Measurements from ENCODE around the gene BAD.

Gene BAD

DNA sequence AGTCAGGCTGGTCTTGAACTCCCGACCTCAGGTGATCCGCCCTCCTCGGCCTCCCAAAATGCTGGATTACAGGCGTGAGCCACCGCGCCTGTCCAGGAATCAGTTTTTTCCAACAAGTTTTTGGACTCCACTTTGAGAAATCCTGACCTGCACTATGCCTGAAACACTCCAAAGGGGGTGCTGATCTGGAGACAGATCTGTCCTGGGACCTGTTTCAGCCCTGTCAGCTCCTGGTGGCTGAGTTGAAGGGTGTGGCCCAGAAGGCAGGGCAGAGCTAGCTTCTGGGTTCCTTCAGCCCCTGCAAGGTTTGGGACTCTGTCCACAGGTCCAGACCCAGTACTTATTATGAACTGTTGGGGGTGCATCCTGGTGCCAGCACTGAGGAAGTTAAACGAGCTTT is 52.9 kb downstream of the BAD start:
- no peak for ATAC-seq

GRCh38 chr11:64230985-64231365 is 53.5 kb downstream of the BAD start:
- no peak for ATAC-seq
- no peak for TF ChIP-seq ZC3H10 (CRISPR knock-in tag; IDR thresholded peaks at IDR 0.05)
- no peak for TF ChIP-seq OSR1 (CRISPR knock-in tag; IDR thresholded peaks at IDR 0.05)
- no peak for TF ChIP-seq ZNF8 (CRISPR knock-in tag; IDR thresholded peaks at IDR 0.05)
- no peak for TF ChIP-seq ZNF70 (CRISPR knock-in tag; IDR thresholded peaks at IDR 0.05)
- TF ChIP-seq ESRRG (CRISPR knock-in tag; IDR thresholded peaks at IDR 0.05): no peak
- TF ChIP-seq CSRNP3 (CRISPR knock-in tag; IDR thresholded peaks at IDR 0.05): no peak
- TF ChIP-seq, protein P1, sequence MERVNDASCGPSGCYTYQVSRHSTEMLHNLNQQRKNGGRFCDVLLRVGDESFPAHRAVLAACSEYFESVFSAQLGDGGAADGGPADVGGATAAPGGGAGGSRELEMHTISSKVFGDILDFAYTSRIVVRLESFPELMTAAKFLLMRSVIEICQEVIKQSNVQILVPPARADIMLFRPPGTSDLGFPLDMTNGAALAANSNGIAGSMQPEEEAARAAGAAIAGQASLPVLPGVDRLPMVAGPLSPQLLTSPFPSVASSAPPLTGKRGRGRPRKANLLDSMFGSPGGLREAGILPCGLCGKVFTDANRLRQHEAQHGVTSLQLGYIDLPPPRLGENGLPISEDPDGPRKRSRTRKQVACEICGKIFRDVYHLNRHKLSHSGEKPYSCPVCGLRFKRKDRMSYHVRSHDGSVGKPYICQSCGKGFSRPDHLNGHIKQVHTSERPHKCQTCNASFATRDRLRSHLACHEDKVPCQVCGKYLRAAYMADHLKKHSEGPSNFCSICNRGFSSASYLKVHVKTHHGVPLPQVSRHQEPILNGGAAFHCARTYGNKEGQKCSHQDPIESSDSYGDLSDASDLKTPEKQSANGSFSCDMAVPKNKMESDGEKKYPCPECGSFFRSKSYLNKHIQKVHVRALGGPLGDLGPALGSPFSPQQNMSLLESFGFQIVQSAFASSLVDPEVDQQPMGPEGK (CRISPR knock-in tag; IDR thresholded peaks at IDR 0.05; ENCODE audit: borderline replicate concordance): no peak
- no peak for TF ChIP-seq SNAI2 (CRISPR knock-in tag; IDR thresholded peaks at IDR 0.05)
- no peak for TF ChIP-seq ISL1 (CRISPR knock-in tag; IDR thresholded peaks at IDR 0.05)

More for the DNA sequence above, 52.9 kb downstream of the BAD start:
- no peak for TF ChIP-seq ESRRG (CRISPR knock-in tag; IDR thresholded peaks at IDR 0.05)
- no peak for TF ChIP-seq ZNF70 (CRISPR knock-in tag; IDR thresholded peaks at IDR 0.05)
- no peak for TF ChIP-seq TOX (CRISPR knock-in tag; IDR thresholded peaks at IDR 0.05; ENCODE audit: borderline replicate concordance)
- no peak for TF ChIP-seq GLIS3 (CRISPR knock-in tag; IDR thresholded peaks at IDR 0.05)
- no peak for TF ChIP-seq POU6F1 (CRISPR knock-in tag; IDR thresholded peaks at IDR 0.05; ENCODE audit: borderline replicate concordance, low read depth)
- no peak for TF ChIP-seq ZFP3 (CRISPR knock-in tag; IDR thresholded peaks at IDR 0.05)
- TF ChIP-seq OSR1 (CRISPR knock-in tag; IDR thresholded peaks at IDR 0.05): no peak
- no peak for TF ChIP-seq ZC3H10 (CRISPR knock-in tag; IDR thresholded peaks at IDR 0.05)
- TF ChIP-seq ZNF8 (CRISPR knock-in tag; IDR thresholded peaks at IDR 0.05): no peak
- no peak for TF ChIP-seq ZNF565 (CRISPR knock-in tag; conservative IDR thresholded peaks at IDR 0.05; ENCODE audit: low read depth)
- no peak for TF ChIP-seq PPARA (CRISPR knock-in tag; IDR thresholded peaks at IDR 0.05; ENCODE audit: borderline replicate concordance)

DNA sequence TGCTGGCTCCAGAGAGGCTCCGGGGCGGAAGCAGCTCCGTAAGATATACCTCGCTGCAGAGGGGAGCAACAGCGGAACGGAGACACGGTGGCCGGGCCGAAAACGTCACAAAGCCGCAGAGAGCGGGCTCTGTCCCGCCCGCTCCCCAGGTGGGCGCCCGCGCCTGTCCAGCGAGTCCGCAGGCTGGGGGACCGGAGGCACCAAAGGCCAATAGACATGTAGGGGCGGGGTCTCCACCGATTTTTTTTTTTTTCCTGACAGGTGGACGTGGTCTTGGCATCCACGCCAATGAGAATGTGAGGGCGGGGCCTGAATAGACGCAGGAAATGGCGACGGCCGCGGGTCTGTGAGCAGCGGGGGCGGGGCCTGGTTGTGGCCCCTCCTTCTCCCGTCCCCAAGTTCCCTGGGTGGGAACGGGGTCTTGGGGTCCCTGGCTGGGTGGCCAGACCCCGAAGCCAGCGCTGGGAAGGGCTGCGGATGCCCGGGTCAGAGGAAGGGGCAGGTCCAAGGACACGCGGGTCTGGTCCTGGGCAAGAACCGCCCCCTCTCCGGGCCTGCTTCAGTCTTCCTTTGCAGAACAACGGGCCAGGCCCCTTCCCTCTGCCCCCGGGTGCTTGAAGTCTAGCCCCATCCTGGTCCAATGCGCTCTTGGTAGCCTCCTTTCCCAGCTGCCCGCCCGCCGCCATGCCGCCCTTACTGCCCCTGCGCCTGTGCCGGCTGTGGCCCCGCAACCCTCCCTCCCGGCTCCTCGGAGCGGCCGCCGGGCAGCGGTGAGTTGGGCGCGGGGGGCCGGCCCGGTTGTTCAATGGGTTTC is 54.1 kb downstream of the BAD start, which contains the start of gene DNAJC4:
Gene DNAJC4 (plus strand): TSS at position 378 of the 814 bp plus-strand sequence. CDS start 307 bp downstream, at position 685.
- ATAC-seq: peak; percentile 59
- TF ChIP-seq ZFP3 (CRISPR knock-in tag; IDR thresholded peaks at IDR 0.05) (0 out of 2 replicates have a peak, but pooled peaks have one; percentile 30), ESRRG (CRISPR knock-in tag; IDR thresholded peaks at IDR 0.05) (no peak)

- no peak for TF ChIP-seq OSR1 (CRISPR knock-in tag; IDR thresholded peaks at IDR 0.05)
- TF ChIP-seq TCF4 (CRISPR knock-in tag; IDR thresholded peaks at IDR 0.05; ENCODE audit: borderline replicate concordance): no peak
- TF ChIP-seq, protein P2, sequence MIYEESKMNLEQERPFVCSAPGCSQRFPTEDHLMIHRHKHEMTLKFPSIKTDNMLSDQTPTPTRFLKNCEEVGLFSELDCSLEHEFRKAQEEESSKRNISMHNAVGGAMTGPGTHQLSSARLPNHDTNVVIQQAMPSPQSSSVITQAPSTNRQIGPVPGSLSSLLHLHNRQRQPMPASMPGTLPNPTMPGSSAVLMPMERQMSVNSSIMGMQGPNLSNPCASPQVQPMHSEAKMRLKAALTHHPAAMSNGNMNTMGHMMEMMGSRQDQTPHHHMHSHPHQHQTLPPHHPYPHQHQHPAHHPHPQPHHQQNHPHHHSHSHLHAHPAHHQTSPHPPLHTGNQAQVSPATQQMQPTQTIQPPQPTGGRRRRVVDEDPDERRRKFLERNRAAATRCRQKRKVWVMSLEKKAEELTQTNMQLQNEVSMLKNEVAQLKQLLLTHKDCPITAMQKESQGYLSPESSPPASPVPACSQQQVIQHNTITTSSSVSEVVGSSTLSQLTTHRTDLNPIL (CRISPR knock-in tag; IDR thresholded peaks at IDR 0.05; ENCODE audit: low read depth): no peak
- no peak for TF ChIP-seq ZNF70 (CRISPR knock-in tag; IDR thresholded peaks at IDR 0.05)
- no peak for TF ChIP-seq SNAI2 (CRISPR knock-in tag; IDR thresholded peaks at IDR 0.05)
- TF ChIP-seq ZC3H10 (CRISPR knock-in tag; IDR thresholded peaks at IDR 0.05): no peak
- TF ChIP-seq, protein P1 (CRISPR knock-in tag; IDR thresholded peaks at IDR 0.05; ENCODE audit: borderline replicate concordance): no peak
- TF ChIP-seq, protein P3, sequence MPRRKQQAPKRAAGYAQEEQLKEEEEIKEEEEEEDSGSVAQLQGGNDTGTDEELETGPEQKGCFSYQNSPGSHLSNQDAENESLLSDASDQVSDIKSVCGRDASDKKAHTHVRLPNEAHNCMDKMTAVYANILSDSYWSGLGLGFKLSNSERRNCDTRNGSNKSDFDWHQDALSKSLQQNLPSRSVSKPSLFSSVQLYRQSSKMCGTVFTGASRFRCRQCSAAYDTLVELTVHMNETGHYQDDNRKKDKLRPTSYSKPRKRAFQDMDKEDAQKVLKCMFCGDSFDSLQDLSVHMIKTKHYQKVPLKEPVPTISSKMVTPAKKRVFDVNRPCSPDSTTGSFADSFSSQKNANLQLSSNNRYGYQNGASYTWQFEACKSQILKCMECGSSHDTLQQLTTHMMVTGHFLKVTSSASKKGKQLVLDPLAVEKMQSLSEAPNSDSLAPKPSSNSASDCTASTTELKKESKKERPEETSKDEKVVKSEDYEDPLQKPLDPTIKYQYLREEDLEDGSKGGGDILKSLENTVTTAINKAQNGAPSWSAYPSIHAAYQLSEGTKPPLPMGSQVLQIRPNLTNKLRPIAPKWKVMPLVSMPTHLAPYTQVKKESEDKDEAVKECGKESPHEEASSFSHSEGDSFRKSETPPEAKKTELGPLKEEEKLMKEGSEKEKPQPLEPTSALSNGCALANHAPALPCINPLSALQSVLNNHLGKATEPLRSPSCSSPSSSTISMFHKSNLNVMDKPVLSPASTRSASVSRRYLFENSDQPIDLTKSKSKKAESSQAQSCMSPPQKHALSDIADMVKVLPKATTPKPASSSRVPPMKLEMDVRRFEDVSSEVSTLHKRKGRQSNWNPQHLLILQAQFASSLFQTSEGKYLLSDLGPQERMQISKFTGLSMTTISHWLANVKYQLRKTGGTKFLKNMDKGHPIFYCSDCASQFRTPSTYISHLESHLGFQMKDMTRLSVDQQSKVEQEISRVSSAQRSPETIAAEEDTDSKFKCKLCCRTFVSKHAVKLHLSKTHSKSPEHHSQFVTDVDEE (CRISPR knock-in tag; IDR thresholded peaks at IDR 0.05): no peak
- TF ChIP-seq PPARA (CRISPR knock-in tag; IDR thresholded peaks at IDR 0.05; ENCODE audit: borderline replicate concordance): no peak
- no peak for TF ChIP-seq CSRNP3 (CRISPR knock-in tag; IDR thresholded peaks at IDR 0.05)
- no peak for TF ChIP-seq BACH2 (CRISPR knock-in tag; IDR thresholded peaks at IDR 0.05; ENCODE audit: borderline replicate concordance)
- TF ChIP-seq ESRRG (CRISPR knock-in tag; IDR thresholded peaks at IDR 0.05): no peak
- no peak for TF ChIP-seq ISL1 (CRISPR knock-in tag; IDR thresholded peaks at IDR 0.05)
- TF ChIP-seq ZNF8 (CRISPR knock-in tag; IDR thresholded peaks at IDR 0.05): no peak
- TF ChIP-seq RARB (CRISPR knock-in tag; IDR thresholded peaks at IDR 0.05): no peak
- no peak for TF ChIP-seq ZFP3 (CRISPR knock-in tag; IDR thresholded peaks at IDR 0.05)
- TF ChIP-seq TOX (CRISPR knock-in tag; IDR thresholded peaks at IDR 0.05; ENCODE audit: borderline replicate concordance): no peak
- ATAC-seq: no peak
Observed at GRCh38 chr11:64229744-64230170, 54.7 kb downstream of the BAD start.
